Fibroblast of lung (primary cell): ENCODE data around the gene NR3C1.

ENCODE experiments used
- CTCF ChIP-seq, 2 donors: IDR thresholded peaks in 1 of 2; conservative IDR thresholded peaks in 1 of 2; 1 replicate in 1 of 2; 2 replicates in 1 of 2; pipeline ENCODE4 v1.5.1; 2011 to 2012; ENCODE audit warnings: low read length in 2 of 2, control low read depth in 1 of 2, inconsistent platforms in 1 of 2, low read depth in 1 of 2, mild to moderate bottlenecking in 1 of 2
- EZH2 ChIP-seq: IDR thresholded peaks from 2 replicates; pipeline ENCODE4 v1.5.1; 2012; ENCODE audit warnings: low read length, control low read depth, mild to moderate bottlenecking; ENCODE audit errors: missing control alignments

GRCh38 chr5:143254819-143255218 is 148.7 kb downstream of the NR3C1 start:
- TF ChIP-seq CTCF (conservative IDR thresholded peaks at IDR 0.05 in 1 of 2, IDR thresholded peaks at IDR 0.05 in 1 of 2; ENCODE audit: low read depth in 1 of 2, low read length in 2 of 2) (no peak), EZH2 (no peak)
